ENCODE measurements around the gene GIMAP5. TPM values are rescaled to one million over a fixed set of nuclear protein-coding genes. Genes with fewer than 3 reads are reported as not detected.

Gene GIMAP5
- total RNA-seq, 1 donor from 2014 or later, result 220 TPM

DNA sequence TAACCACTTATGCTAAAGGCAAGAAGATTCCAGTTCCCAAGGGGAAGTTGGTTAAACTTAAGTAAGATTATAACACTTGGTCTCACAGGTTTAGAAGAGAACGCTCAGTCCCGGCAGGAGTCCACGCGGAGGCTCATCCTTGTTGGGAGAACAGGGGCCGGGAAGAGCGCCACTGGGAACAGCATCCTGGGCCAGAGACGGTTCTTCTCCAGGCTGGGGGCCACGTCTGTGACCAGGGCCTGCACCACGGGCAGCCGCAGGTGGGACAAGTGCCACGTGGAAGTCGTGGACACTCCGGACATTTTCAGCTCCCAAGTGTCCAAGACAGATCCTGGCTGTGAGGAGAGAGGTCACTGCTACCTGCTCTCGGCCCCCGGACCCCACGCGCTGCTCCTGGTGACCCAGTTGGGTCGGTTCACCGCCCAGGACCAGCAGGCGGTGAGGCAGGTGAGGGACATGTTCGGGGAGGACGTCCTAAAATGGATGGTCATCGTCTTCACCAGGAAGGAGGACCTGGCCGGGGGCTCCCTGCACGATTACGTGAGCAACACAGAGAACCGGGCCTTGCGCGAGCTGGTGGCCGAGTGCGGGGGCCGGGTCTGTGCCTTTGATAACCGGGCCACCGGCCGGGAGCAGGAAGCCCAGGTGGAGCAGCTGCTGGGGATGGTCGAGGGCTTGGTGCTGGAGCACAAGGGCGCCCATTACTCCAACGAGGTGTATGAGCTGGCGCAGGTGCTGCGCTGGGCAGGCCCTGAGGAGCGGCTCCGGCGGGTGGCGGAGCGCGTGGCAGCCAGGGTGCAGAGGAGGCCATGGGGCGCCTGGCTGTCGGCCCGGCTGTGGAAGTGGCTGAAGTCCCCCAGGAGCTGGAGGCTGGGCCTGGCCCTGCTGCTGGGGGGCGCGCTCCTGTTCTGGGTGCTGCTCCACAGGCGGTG is 17.0 kb upstream of the GIMAP5 start:
- Mint-ChIP-seq H3K36me3 (ENCODE audit: low read depth, unreplicated experiment) (peaks cover 41% of the 10 kb centered on the region), H3K27me3 (ENCODE audit: unreplicated experiment) (peaks cover 4% of the 10 kb centered on the region), H3K4me3 (ENCODE audit: unreplicated experiment) (no peak overlapping the region), H3K9me3 (ENCODE audit: unreplicated experiment) (no peaks in the 10 kb centered on the region), H3K27ac (ENCODE audit: unreplicated experiment) (no peak overlapping the region), H3K4me1 (ENCODE audit: unreplicated experiment) (peaks cover 30% of the 10 kb centered on the region)
- DNase-seq (ENCODE audit: low spot score), result no peak
- TF ChIP-seq, protein P1, sequence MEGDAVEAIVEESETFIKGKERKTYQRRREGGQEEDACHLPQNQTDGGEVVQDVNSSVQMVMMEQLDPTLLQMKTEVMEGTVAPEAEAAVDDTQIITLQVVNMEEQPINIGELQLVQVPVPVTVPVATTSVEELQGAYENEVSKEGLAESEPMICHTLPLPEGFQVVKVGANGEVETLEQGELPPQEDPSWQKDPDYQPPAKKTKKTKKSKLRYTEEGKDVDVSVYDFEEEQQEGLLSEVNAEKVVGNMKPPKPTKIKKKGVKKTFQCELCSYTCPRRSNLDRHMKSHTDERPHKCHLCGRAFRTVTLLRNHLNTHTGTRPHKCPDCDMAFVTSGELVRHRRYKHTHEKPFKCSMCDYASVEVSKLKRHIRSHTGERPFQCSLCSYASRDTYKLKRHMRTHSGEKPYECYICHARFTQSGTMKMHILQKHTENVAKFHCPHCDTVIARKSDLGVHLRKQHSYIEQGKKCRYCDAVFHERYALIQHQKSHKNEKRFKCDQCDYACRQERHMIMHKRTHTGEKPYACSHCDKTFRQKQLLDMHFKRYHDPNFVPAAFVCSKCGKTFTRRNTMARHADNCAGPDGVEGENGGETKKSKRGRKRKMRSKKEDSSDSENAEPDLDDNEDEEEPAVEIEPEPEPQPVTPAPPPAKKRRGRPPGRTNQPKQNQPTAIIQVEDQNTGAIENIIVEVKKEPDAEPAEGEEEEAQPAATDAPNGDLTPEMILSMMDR (IDR thresholded peaks at IDR 0.05; ENCODE audit: unreplicated experiment), result no peak

DNA sequence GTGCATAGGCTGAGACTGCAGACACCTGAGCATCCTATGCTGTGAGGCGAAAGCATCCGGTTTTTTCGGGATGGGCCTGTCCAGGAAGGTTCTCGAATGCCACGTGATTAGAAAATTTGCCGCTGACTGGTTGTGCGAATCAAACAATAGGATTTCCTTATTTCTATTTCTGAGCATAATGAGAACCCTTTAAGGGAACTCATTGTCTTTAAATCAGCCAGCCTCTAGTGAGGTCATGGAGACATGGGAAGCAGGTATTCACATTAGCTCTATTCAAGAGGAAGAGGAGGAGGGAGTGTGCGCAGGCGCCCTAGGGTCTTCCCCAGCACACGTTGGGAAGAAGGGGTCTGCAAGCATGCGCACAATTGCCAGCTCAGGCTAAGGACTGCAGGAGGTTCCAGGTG is 15.2 kb upstream of the GIMAP5 start:
- no peak overlapping the region for H3K4me3 Mint-ChIP-seq (ENCODE audit: unreplicated experiment)
- no peaks in the 10 kb centered on the region for H3K9me3 Mint-ChIP-seq (ENCODE audit: unreplicated experiment)
- peaks cover 48% of the 10 kb centered on the region for H3K36me3 Mint-ChIP-seq (ENCODE audit: low read depth, unreplicated experiment)
- no peak for DNase-seq (ENCODE audit: low spot score)
- no peak overlapping the region for H3K27ac Mint-ChIP-seq (ENCODE audit: unreplicated experiment)
- H3K27me3 Mint-ChIP-seq (ENCODE audit: unreplicated experiment), result peaks cover 8% of the 10 kb centered on the region
- TF ChIP-seq, protein P1 (IDR thresholded peaks at IDR 0.05; ENCODE audit: unreplicated experiment), result no peak
- H3K4me1 Mint-ChIP-seq (ENCODE audit: unreplicated experiment), result peaks cover 16% of the 10 kb centered on the region

DNA sequence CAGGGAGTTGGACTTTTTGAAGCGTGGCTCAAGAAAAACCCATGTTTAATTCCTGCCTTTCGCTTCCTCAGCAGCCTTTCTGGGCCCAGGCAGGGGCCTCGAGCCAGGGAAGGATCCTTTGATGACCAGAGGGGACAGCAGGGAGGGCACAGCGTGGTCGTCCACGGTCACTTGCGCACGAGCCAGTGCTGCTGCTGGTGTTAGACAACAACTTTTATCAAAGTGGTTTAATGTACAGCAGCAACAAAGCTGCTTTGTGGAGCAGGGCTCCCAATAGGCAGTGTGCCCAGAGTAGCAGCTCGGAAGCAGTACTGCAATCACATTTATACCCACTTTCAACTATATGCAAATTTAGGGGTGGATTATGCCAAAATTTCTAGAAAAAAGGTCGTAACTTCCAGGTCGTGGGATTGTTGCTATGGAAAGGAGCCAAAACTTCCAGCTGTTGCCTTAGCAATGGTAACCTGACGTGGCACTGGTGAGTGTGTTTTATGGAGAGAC is 14.7 kb upstream of the GIMAP5 start:
- no peak for DNase-seq (ENCODE audit: low spot score)
- peaks cover 11% of the 10 kb centered on the region for H3K27me3 Mint-ChIP-seq (ENCODE audit: unreplicated experiment)
- no peak overlapping the region for H3K4me3 Mint-ChIP-seq (ENCODE audit: unreplicated experiment)
- H3K27ac Mint-ChIP-seq (ENCODE audit: unreplicated experiment), result no peak overlapping the region
- peaks cover 12% of the 10 kb centered on the region for H3K4me1 Mint-ChIP-seq (ENCODE audit: unreplicated experiment)
- H3K9me3 Mint-ChIP-seq (ENCODE audit: unreplicated experiment), result peaks cover 2% of the 10 kb centered on the region
- peaks cover 48% of the 10 kb centered on the region for H3K36me3 Mint-ChIP-seq (ENCODE audit: low read depth, unreplicated experiment)
- TF ChIP-seq, protein P1 (IDR thresholded peaks at IDR 0.05; ENCODE audit: unreplicated experiment), result no peak

DNA sequence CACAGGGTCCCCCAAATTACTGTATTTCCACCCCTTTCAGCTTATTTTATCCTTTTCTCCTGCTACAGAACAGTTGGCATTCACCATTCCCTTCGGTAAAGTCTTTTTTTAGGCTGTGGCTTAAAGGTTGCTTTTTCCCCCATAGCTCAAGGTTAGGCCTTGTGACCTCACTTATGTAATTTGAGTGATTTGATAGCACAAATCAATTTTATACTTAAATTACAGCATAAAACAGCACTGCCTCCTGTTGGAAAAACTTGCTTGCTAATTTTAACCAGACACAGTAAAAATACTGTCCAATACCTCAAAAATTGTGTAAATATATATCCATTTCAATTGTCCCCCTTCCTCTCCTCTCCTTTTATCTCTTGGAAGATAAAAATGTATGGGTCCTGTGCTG is 13.8 kb upstream of the GIMAP5 start:
- DNase-seq (ENCODE audit: low spot score), result no peak
- TF ChIP-seq, protein P1 (IDR thresholded peaks at IDR 0.05; ENCODE audit: unreplicated experiment), result no peak
- Mint-ChIP-seq H3K27ac (ENCODE audit: unreplicated experiment) (no peak overlapping the region), H3K36me3 (ENCODE audit: low read depth, unreplicated experiment) (peaks cover 48% of the 10 kb centered on the region), H3K27me3 (ENCODE audit: unreplicated experiment) (peaks cover 13% of the 10 kb centered on the region), H3K9me3 (ENCODE audit: unreplicated experiment) (peaks cover 7% of the 10 kb centered on the region), H3K4me1 (ENCODE audit: unreplicated experiment) (peaks cover 6% of the 10 kb centered on the region), H3K4me3 (ENCODE audit: unreplicated experiment) (no peak overlapping the region)

DNA sequence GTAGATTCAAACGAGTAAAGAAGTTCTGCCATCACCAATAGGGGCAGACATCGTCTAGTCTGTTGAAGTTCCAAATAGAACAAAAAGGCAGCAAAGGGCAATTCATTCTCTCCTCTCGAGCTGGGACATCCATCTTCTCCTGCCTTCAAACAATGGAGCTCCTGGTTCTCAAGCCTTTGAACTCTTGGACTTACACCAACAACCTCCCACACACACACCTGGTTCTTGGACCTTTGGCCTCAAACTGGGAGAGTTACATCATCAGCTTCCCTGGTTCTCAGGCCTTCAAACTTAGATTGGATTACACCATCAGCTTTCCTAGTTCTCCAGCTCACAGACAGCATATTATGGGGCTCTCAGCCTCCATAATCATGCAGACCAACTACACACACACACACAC is 9.8 kb upstream of the GIMAP5 start:
- Mint-ChIP-seq H3K4me1 (ENCODE audit: unreplicated experiment) (peaks cover 3% of the 10 kb centered on the region), H3K36me3 (ENCODE audit: low read depth, unreplicated experiment) (peaks cover 13% of the 10 kb centered on the region), H3K4me3 (ENCODE audit: unreplicated experiment) (no peak overlapping the region), H3K9me3 (ENCODE audit: unreplicated experiment) (peaks cover 7% of the 10 kb centered on the region), H3K27ac (ENCODE audit: unreplicated experiment) (no peak overlapping the region), H3K27me3 (ENCODE audit: unreplicated experiment) (peaks cover 11% of the 10 kb centered on the region)
- no peak for DNase-seq (ENCODE audit: low spot score)
- TF ChIP-seq, protein P1 (IDR thresholded peaks at IDR 0.05; ENCODE audit: unreplicated experiment), result no peak
